Measurements from ENCODE around the gene NTSR1. TPM values are rescaled to one million over a fixed set of nuclear protein-coding genes. Genes with fewer than 3 reads are reported as not detected.

NTSR1 gene
- total RNA-seq, 2 donors from 2014 or later: 0.74 TPM; not detected in 1

GRCh38 chr20:62739581-62740285, 31.1 kb downstream of the NTSR1 start:
- no peaks in the 10 kb centered on the region for H3K36me3 ChIP-seq
- H3K27me3 ChIP-seq (replicated peaks; ENCODE audit: insufficient read depth): peaks cover 4% of the 10 kb centered on the region
- WGBS: 70% methylated on average over 32 of the region's 32 CpGs
- H3K9me3 ChIP-seq: no peaks in the 10 kb centered on the region
- TF ChIP-seq POLR2AphosphoS5 (IDR thresholded peaks at IDR 0.05) (no peak), CTCF (IDR thresholded peaks at IDR 0.05) (no peak), POLR2A (IDR thresholded peaks at IDR 0.05) (no peak)
- intact Hi-C loops (cut with DNase I): no loop called here
- no peak overlapping the region for H3K27ac ChIP-seq
- no peak overlapping the region for H3K4me3 ChIP-seq
- H3K4me1 ChIP-seq (replicated peaks): no peaks in the 10 kb centered on the region
- DNase-seq (ENCODE audit: low spot score): no peak

- 60% methylated on average over 27 of the region's 28 CpGs for WGBS
- DNase-seq (ENCODE audit: low spot score): no peak
- peaks cover 4% of the 10 kb centered on the region for H3K27me3 ChIP-seq (replicated peaks; ENCODE audit: insufficient read depth)
- intact Hi-C loops (cut with DNase I): no loop called here
- no peaks in the 10 kb centered on the region for H3K9me3 ChIP-seq
- H3K36me3 ChIP-seq: no peaks in the 10 kb centered on the region
- H3K27ac ChIP-seq: no peak overlapping the region
- TF ChIP-seq CTCF (IDR thresholded peaks at IDR 0.05) (no peak), POLR2A (IDR thresholded peaks at IDR 0.05) (no peak), POLR2AphosphoS5 (IDR thresholded peaks at IDR 0.05) (no peak)
- H3K4me3 ChIP-seq: no peak overlapping the region
- H3K4me1 ChIP-seq (replicated peaks): no peaks in the 10 kb centered on the region
Measured at GRCh38 chr20:62740286-62741141, 31.9 kb downstream of the NTSR1 start.

GRCh38 chr20:62741191-62741691, 32.6 kb downstream of the NTSR1 start:
- 40% methylated on average over 9 of the region's 9 CpGs for WGBS
- H3K4me1 ChIP-seq (replicated peaks): no peaks in the 10 kb centered on the region
- no peak overlapping the region for H3K4me3 ChIP-seq
- H3K27me3 ChIP-seq (replicated peaks; ENCODE audit: insufficient read depth): peaks cover 4% of the 10 kb centered on the region
- no peak overlapping the region for H3K27ac ChIP-seq
- DNase-seq (ENCODE audit: low spot score): no peak
- intact Hi-C loops (cut with DNase I): no loop called here
- no peaks in the 10 kb centered on the region for H3K9me3 ChIP-seq
- no peaks in the 10 kb centered on the region for H3K36me3 ChIP-seq
- TF ChIP-seq POLR2A (IDR thresholded peaks at IDR 0.05) (no peak), POLR2AphosphoS5 (IDR thresholded peaks at IDR 0.05) (no peak), CTCF (IDR thresholded peaks at IDR 0.05) (no peak)

- H3K36me3 ChIP-seq: no peaks in the 10 kb centered on the region
- H3K27me3 ChIP-seq (replicated peaks; ENCODE audit: insufficient read depth): peaks cover 4% of the 10 kb centered on the region
- no peak overlapping the region for H3K4me3 ChIP-seq
- TF ChIP-seq POLR2A (IDR thresholded peaks at IDR 0.05) (no peak), POLR2AphosphoS5 (IDR thresholded peaks at IDR 0.05) (no peak), CTCF (IDR thresholded peaks at IDR 0.05) (no peak)
- no peak overlapping the region for H3K27ac ChIP-seq
- H3K4me1 ChIP-seq (replicated peaks): no peaks in the 10 kb centered on the region
- H3K9me3 ChIP-seq: no peaks in the 10 kb centered on the region
- 92% methylated on average over 15 of the region's 18 CpGs for WGBS
- no peak for DNase-seq (ENCODE audit: low spot score)
- intact Hi-C loops (cut with DNase I): no loop called here
Measured at GRCh38 chr20:62741701-62742491, 33.3 kb downstream of the NTSR1 start.
